Natural killer cell (primary cell): Measurements from ENCODE around the gene NUBP2. TPM values are rescaled to one million over a fixed set of nuclear protein-coding genes. Genes with fewer than 3 reads are reported as not detected.

Experiments
- ATAC-seq, 3 donors: fragments of 150-1000 bp in 2 of 3; fragments of 200-7000 bp in 1 of 3; cut with Tn5 transposase; 1 replicate in 1 of 3; 2 replicates in 2 of 3; pipeline ENCODE4 v1.10.0; 2021; ENCODE audit warnings: mild to moderate bottlenecking in 2 of 3, moderate library complexity in 2 of 3
- DNase-seq, 2 donors: peaks; one replicate each; pipeline versions ENCODE4 v3.0.0 to v3.0.0-alpha.2; 2013 to 2021; ENCODE audit warnings: mixed read lengths in 1 of 2
- H3K27ac ChIP-seq: one replicate; pipeline ENCODE4 v1.5.1; 2013; ENCODE audit warnings: mild to moderate bottlenecking, low read length
- H3K27me3 ChIP-seq: one replicate; pipeline ENCODE4 v1.6.1; 2013; ENCODE audit warnings: low read length; ENCODE audit not compliant: control insufficient read depth, insufficient read depth
- H3K36me3 ChIP-seq: one replicate; pipeline ENCODE4 v1.6.1; 2013; ENCODE audit warnings: low read length; ENCODE audit not compliant: control insufficient read depth, insufficient read depth
- H3K4me1 ChIP-seq: one replicate; pipeline ENCODE4 v1.6.1; 2013; ENCODE audit warnings: low read length; ENCODE audit not compliant: control insufficient read depth, insufficient read depth
- H3K4me3 ChIP-seq: one replicate; pipeline ENCODE4 v1.5.1; 2013; ENCODE audit warnings: low read length
- H3K9me3 ChIP-seq: one replicate; pipeline ENCODE4 v1.6.1; 2013; ENCODE audit warnings: low read length; ENCODE audit not compliant: control insufficient read depth, insufficient read depth
- H3K27ac Mint-ChIP-seq, 2 donors: one replicate each; pipeline ENCODE4 v1.8.0; 2022; ENCODE audit warnings: mild to moderate bottlenecking in 2 of 2, mixed read lengths in 2 of 2, moderate library complexity in 1 of 2
- H3K27me3 Mint-ChIP-seq, 2 donors: one replicate each; pipeline ENCODE4 v1.8.0; 2022; ENCODE audit warnings: low read depth in 2 of 2, mixed read lengths in 2 of 2
- H3K36me3 Mint-ChIP-seq: one replicate; pipeline ENCODE4 v1.8.0; 2022; ENCODE audit warnings: mixed read lengths
- H3K4me1 Mint-ChIP-seq, 2 donors: one replicate each; pipeline ENCODE4 v1.8.0; 2022; ENCODE audit warnings: mixed read lengths in 2 of 2
- H3K4me3 Mint-ChIP-seq: one replicate; pipeline ENCODE4 v1.8.0; 2022; ENCODE audit warnings: mild to moderate bottlenecking, moderate library complexity, mixed read lengths
- H3K9me3 Mint-ChIP-seq, 2 donors: one replicate each; pipeline ENCODE4 v1.8.0; 2022; ENCODE audit warnings: mixed read lengths in 2 of 2
- CTCF ChIP-seq: fragments of 200-600 bp; IDR thresholded peaks from one replicate; pipeline ENCODE4 v1.8.0; 2022; ENCODE audit warnings: antibody characterized with exemption
- WGBS: methylation state at CpG from one replicate; pipeline ENCODE4 v1.1.7; 2013; ENCODE audit warnings: missing lambda C conversion rate; ENCODE audit not compliant: insufficient coverage; 5-methylcytosine and 5-hydroxymethylcytosine counted together
- intact Hi-C: fragments of 100-400 bp; cut with micrococcal nuclease; formaldehyde crosslinking; loops from one replicate; pipeline ENCODE4 v1.14.2; 2022
- total RNA-seq, 4 donors: library from RNA; stranded (reverse); fragments of 120-200 nt in 1 of 4; gene quantifications; one replicate each; pipeline versions ENCODE4 v1.2.3 to v1.2.4, GENCODE V29; 2013 to 2022

NUBP2 gene
- total RNA-seq, 3 donors from 2014 or later (not counting 1 experiment from before 2014, with no cell fraction given), result 39.5 to 51.9 (median 49.4) TPM

DNA sequence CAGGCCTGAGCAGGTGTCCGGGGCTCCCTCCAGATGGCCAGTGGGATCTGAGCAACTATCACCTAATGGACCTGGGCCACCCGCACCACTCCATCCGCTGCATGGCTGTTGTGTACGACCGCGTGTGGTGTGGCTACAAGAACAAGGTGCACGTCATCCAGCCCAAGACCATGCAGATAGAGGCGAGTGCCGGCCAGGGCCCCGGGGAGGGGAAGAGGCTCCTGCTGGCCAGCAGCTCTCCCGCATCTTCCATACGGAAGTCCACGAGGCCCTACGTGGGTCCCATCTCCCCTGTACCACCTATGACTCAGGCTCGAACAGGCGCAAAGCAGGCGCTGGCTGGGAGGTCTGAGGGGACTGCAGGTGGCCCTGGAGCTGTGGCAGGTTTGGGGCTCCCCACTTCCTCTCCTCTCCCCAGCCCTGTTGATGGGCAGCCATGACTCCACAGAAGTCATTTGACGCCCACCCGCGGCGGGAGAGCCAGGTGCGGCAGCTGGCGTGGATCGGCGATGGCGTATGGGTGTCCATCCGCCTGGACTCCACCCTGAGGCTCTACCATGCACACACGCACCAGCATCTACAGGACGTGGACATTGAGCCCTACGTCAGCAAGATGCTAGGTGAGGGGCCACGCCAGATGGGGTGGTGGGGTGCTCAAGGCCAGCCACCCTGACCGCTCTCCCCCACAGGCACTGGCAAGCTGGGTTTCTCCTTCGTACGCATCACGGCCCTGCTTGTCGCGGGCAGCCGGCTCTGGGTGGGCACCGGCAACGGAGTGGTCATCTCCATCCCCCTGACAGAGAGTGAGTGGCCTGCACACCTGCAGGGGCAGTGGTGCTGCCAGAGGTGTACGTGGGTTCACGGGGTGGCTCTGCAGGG lies 15.4 kb upstream of the NUBP2 start:
- peaks cover 47% of the 10 kb centered on the region for H3K36me3 ChIP-seq
- TF ChIP-seq CTCF, result no peak
- intact Hi-C loops, result no loop called here
- DNase-seq (no peak), ATAC-seq (no peak)
- peak overlapping the region; percentile 21 for H3K4me3 Mint-ChIP-seq
- H3K4me1 Mint-ChIP-seq, result peaks cover 8 to 16% of the 10 kb centered on the region in 2 donors
- no peak overlapping the region for H3K27ac Mint-ChIP-seq
- no peaks in the 10 kb centered on the region for H3K27me3 ChIP-seq
- 92% methylated on average over 42 of the region's 42 CpGs for WGBS
- H3K27me3 Mint-ChIP-seq, result no peaks in the 10 kb centered on the region
- H3K4me1 ChIP-seq, result peaks cover 27% of the 10 kb centered on the region
- H3K9me3 ChIP-seq, result no peaks in the 10 kb centered on the region
- H3K4me3 ChIP-seq, result no peak overlapping the region
- no peaks in the 10 kb centered on the region for H3K36me3 Mint-ChIP-seq
- H3K9me3 Mint-ChIP-seq, result no peaks in the 10 kb centered on the region
- no peak overlapping the region for H3K27ac ChIP-seq

GRCh38 chr16:1768061-1768766 lies 14.5 kb upstream of the NUBP2 start:
- Mint-ChIP-seq H3K9me3 (no peaks in the 10 kb centered on the region), H3K36me3 (no peaks in the 10 kb centered on the region), H3K27ac (peak overlapping the region in 1 of 2 donors; percentile 70), H3K4me3 (no peak overlapping the region), H3K4me1 (peaks cover 10 to 17% of the 10 kb centered on the region in 2 donors), H3K27me3 (no peaks in the 10 kb centered on the region)
- ATAC-seq, result no peak
- Histone ChIP-seq H3K27me3 (no peaks in the 10 kb centered on the region), H3K36me3 (peaks cover 42% of the 10 kb centered on the region), H3K4me1 (peaks cover 29% of the 10 kb centered on the region), H3K27ac (no peak overlapping the region), H3K9me3 (no peaks in the 10 kb centered on the region), H3K4me3 (no peak overlapping the region)
- WGBS, result 93% methylated on average over 41 of the region's 41 CpGs
- intact Hi-C loops, result no loop called here
- no peak for TF ChIP-seq CTCF
- no peak for DNase-seq

DNA sequence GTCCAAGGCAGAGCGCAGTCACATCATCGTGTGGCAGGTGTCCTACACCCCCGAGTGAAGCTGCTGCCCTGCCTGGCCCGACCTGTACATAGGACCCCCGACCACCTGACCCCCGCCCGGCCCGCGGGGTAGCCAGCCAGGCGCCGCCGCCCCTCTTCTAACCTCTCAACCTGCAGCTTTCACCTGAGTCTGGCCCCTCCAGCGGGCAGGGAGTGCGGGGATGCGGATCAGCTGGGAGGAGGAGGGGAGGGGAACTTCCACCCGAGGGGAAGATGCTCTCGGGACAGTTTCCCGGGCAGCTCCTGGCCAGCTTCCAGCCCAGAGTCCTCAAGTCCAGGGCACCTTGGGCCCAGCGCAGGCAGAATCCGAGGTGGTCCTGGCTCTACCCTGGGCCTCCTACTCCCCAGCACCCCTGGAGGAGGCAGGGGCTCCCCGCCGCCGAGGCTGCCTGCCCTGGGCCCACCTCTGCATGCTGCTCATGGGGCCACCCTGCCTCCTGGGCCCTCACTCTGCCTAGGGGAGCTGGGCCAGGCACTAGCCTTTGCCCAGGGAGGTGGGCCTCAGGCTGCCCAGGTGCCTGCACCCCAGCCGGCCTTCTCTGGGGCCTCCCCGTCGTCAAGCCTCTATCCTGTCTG lies 13.9 kb upstream of the NUBP2 start:
- no peak for ATAC-seq
- intact Hi-C loops, result no loop called here
- H3K4me3 Mint-ChIP-seq, result no peak overlapping the region

More for the DNA sequence above, 13.9 kb upstream of the NUBP2 start:
- Histone ChIP-seq H3K4me3 (no peak overlapping the region), H3K27ac (no peak overlapping the region), H3K27me3 (no peaks in the 10 kb centered on the region), H3K36me3 (peaks cover 37% of the 10 kb centered on the region), H3K4me1 (peaks cover 32% of the 10 kb centered on the region), H3K9me3 (no peaks in the 10 kb centered on the region)
- H3K4me1 Mint-ChIP-seq, result peaks cover 11 to 19% of the 10 kb centered on the region in 2 donors
- H3K27me3 Mint-ChIP-seq, result no peaks in the 10 kb centered on the region
- TF ChIP-seq CTCF, result no peak
- no peaks in the 10 kb centered on the region for H3K9me3 Mint-ChIP-seq
- peak overlapping the region in 1 of 2 donors; percentile 70 for H3K27ac Mint-ChIP-seq
- H3K36me3 Mint-ChIP-seq, result no peaks in the 10 kb centered on the region
- no peak for DNase-seq
- 93% methylated on average over 26 of the region's 26 CpGs for WGBS
